Ascending aorta (tissue), 2 donors: Measurements from ENCODE around the gene GIPR. TPM values are rescaled to one million over a fixed set of nuclear protein-coding genes. Genes with fewer than 3 reads are reported as not detected.
A peak's percentile ranks its signal among the peaks of the same experiment; 100 is the strongest.

ENCODE experiments used
- DNase-seq, 2 donors: peaks; one replicate each; pipeline ENCODE4 v3.0.0-alpha.2; 2019; ENCODE audit warnings: low spot score in 2 of 2
- H3K27ac ChIP-seq, 2 donors: fragments of 200-600 bp; sonication (generic); one replicate each; pipeline ENCODE4 v1.5.1; 2016 to 2017; ENCODE audit warnings: mild to moderate bottlenecking in 1 of 2
- H3K27me3 ChIP-seq: fragments of 200-600 bp; sonication (generic); one replicate; pipeline ENCODE4 v1.5.1; 2017
- H3K36me3 ChIP-seq, 2 donors: fragments of 200-600 bp; sonication (generic); one replicate each; pipeline ENCODE4 v1.5.1; 2016
- H3K4me1 ChIP-seq, 2 donors: fragments of 200-600 bp; sonication (generic); one replicate each; pipeline ENCODE4 v1.5.1; 2016 to 2017; ENCODE audit warnings: mild to moderate bottlenecking in 1 of 2
- H3K4me3 ChIP-seq, 2 donors: fragments of 200-600 bp; sonication (generic); one replicate each; pipeline ENCODE4 v1.5.1; 2016 to 2017; ENCODE audit warnings: mild to moderate bottlenecking in 1 of 2
- H3K9me3 ChIP-seq, 2 donors: fragments of 200-600 bp; sonication (generic); one replicate each; pipeline ENCODE4 v1.5.1; 2016
- intact Hi-C: fragments of 100-400 bp; cut with DNase I; formaldehyde crosslinking; loops from one replicate; pipeline ENCODE4 v1.15.1; 2023
- total RNA-seq: library from RNA; depleted of rRNA; stranded (reverse); fragments of >200 nt; gene quantifications from one replicate; pipeline ENCODE4 v1.1.0, GENCODE V29; 2016
- TF ChIP-seq, protein P1 (sequence below), 3 experiments: fragments of 200-600 bp in 2 of 3; fragments of 450-650 bp in 1 of 3; sonication (generic) in 2 of 3; IDR thresholded peaks; one replicate each; pipeline ENCODE4 v1.5.1; 2016 to 2019; ENCODE audit warnings: antibody characterized with exemption in 3 of 3, mild to moderate bottlenecking in 1 of 3, moderate library complexity in 1 of 3

GIPR gene
- total RNA-seq, 1 donor from 2014 or later = not detected

DNA sequence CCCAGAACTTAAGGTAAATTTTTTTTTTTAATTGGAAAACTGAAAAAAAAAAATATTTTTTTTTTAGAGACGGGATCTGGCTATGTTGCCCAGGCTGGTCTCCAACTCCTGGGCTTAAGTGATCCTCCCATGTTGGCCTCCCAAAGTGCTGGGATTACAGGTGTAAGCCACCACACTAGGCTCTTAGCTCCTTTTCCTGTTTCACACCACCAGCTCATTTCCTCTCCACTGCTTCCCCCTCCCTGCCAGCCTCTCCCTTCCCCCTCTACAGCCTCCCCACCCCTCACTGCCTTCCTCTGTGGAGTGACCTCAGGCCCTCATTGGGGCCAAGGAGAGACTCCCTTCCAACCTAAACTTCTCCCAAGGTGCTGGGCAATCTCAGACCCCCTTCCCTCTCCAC lies 4.2 kb upstream of the GIPR start:
- Histone ChIP-seq H3K4me1 (peaks cover 4% of the 10 kb centered on the region in 2 donors), H3K4me3 (no peak overlapping the region), H3K9me3 (no peaks in the 10 kb centered on the region), H3K36me3 (no peaks in the 10 kb centered on the region), H3K27ac (no peak overlapping the region), H3K27me3 (peaks cover 6% of the 10 kb centered on the region)
- TF ChIP-seq, protein P1, sequence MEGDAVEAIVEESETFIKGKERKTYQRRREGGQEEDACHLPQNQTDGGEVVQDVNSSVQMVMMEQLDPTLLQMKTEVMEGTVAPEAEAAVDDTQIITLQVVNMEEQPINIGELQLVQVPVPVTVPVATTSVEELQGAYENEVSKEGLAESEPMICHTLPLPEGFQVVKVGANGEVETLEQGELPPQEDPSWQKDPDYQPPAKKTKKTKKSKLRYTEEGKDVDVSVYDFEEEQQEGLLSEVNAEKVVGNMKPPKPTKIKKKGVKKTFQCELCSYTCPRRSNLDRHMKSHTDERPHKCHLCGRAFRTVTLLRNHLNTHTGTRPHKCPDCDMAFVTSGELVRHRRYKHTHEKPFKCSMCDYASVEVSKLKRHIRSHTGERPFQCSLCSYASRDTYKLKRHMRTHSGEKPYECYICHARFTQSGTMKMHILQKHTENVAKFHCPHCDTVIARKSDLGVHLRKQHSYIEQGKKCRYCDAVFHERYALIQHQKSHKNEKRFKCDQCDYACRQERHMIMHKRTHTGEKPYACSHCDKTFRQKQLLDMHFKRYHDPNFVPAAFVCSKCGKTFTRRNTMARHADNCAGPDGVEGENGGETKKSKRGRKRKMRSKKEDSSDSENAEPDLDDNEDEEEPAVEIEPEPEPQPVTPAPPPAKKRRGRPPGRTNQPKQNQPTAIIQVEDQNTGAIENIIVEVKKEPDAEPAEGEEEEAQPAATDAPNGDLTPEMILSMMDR (IDR thresholded peaks at IDR 0.05) = no peak
- DNase-seq = no peak
- intact Hi-C loops = no loop called here

DNA sequence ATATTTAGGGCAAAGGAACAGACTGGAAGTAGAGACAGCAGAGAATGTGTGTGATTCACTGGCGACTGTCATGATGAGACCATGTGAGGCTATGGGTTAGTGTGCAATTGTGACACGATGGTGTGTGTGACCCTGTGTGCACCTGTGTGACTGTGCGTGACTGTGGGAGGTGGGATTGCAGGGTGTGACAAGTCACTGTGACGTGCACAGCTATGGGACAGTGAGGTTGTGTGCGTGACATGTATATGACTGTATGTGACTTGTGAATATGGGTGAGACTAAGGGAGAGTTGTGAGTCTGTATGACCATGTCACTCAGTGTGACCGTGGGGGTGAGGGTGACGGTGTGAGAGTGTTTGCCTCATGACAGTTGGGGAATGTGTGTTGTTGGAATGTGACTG lies 3.4 kb upstream of the GIPR start:
- H3K9me3 ChIP-seq = no peaks in the 10 kb centered on the region
- intact Hi-C loops = no loop called here

DNA sequence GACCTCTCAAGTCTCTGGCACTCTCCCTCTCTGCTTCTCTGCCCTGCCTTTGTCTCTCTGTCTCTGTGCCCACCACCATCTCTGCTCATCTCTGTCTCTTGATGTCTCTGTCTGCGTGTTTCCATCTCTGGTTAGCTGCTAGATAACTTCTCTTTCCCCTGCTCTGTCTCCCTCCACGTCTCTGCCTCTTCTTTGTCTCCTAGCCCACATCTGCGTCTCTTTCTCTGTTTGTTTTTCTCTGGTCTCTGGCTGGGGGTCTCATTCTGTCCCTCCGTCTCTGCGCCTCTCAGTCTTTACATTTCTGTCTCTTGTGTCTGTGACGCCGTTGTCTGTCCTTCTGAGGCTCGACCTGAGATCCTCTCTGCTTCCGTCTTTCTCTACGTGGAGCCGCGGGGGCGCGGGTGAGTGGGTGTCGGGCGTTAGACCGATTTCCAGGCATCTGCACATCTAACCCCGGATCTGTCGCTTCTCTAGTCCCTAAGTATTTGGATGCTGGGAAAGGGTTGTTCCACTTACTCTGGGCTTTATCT lies 386 bp downstream of the GIPR start:
- DNase-seq = no peak
- TF ChIP-seq, protein P1 (IDR thresholded peaks at IDR 0.05) = no peak
- peaks cover 30% of the 10 kb centered on the region for H3K27me3 ChIP-seq
- intact Hi-C loops = no loop called here
- peaks cover 8 to 9% of the 10 kb centered on the region in 2 donors for H3K4me1 ChIP-seq
- no peaks in the 10 kb centered on the region for H3K9me3 ChIP-seq
- no peak overlapping the region for H3K27ac ChIP-seq
- no peaks in the 10 kb centered on the region for H3K36me3 ChIP-seq
- H3K4me3 ChIP-seq = peak overlapping the region in 1 of 2 donors; percentile 52

More for the DNA sequence above, 3.4 kb upstream of the GIPR start:
- Histone ChIP-seq H3K4me1 (peaks cover 8 to 9% of the 10 kb centered on the region in 2 donors), H3K36me3 (no peaks in the 10 kb centered on the region), H3K4me3 (no peak overlapping the region), H3K27me3 (peaks cover 13% of the 10 kb centered on the region), H3K27ac (no peak overlapping the region)
- TF ChIP-seq, protein P1 (IDR thresholded peaks at IDR 0.05) = no peak
- no peak for DNase-seq

DNA sequence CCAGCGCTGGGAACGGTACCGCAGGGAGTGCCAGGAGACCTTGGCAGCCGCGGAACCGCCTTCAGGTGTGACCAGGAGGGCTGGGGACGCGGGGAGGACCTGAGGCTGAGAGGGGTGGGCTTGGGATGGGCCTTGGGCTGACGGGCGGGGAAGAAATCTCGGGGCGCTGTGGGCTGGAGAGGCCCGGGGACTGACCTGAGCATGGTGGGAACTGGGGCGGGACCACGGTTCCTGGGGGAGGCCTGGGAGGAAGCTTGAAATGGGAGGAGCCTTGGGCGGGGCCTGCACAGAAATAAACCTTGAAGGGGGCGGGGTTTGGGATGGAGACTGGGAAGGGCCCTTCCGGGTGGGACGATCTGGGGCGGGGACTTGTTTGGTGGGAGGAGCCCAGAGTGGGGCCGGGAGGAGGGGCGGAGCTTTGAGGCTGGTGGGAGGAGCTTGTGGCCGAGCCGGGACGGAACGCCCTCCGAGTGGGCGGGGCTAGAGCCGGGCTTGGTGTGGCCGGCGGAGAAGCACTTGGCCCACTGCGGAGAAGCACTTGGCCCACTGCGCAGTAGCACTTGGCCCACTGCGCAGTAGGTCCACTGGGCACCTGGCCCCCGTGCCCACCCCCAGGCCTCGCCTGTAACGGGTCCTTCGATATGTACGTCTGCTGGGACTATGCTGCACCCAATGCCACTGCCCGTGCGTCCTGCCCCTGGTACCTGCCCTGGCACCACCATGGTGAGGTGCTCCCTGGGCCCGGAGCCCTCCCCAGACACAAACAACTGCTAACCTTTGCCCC lies 2.8 kb downstream of the GIPR start:
- Histone ChIP-seq H3K4me3 (no peak overlapping the region), H3K27ac (no peak overlapping the region), H3K9me3 (no peaks in the 10 kb centered on the region), H3K36me3 (no peaks in the 10 kb centered on the region), H3K27me3 (peaks cover 30% of the 10 kb centered on the region), H3K4me1 (peaks cover 8 to 9% of the 10 kb centered on the region in 2 donors)
- intact Hi-C loops = no loop called here
- TF ChIP-seq, protein P1 (IDR thresholded peaks at IDR 0.05) = no peak
- no peak for DNase-seq

GRCh38 chr19:45674946-45675345 lies 6.9 kb downstream of the GIPR start:
- Histone ChIP-seq H3K36me3 (no peaks in the 10 kb centered on the region), H3K27me3 (peaks cover 35% of the 10 kb centered on the region), H3K4me1 (peaks cover 0 to 3% of the 10 kb centered on the region in 2 donors), H3K27ac (no peak overlapping the region), H3K9me3 (no peaks in the 10 kb centered on the region), H3K4me3 (no peak overlapping the region)
- intact Hi-C loops = no loop called here
- no peak for DNase-seq
- TF ChIP-seq, protein P1 (IDR thresholded peaks at IDR 0.05) = no peak
